Uterus (tissue), 2 donors: ENCODE data around the gene SLC35A4.

ENCODE experiments used
- POLR2A ChIP-seq, 2 donors: fragments of 450-650 bp; IDR thresholded peaks; one replicate each; pipeline ENCODE4 v1.6.1; 2016; ENCODE audit warnings: antibody characterized with exemption in 2 of 2, mild to moderate bottlenecking in 1 of 2, moderate library complexity in 1 of 2
- TF ChIP-seq, protein P1 (sequence below), 4 experiments: fragments of 200-600 bp in 2 of 4; fragments of 450-650 bp in 2 of 4; sonication (generic) in 2 of 4; IDR thresholded peaks; one replicate each; pipeline ENCODE4 v1.5.1; 2016 to 2019; ENCODE audit warnings: antibody characterized with exemption in 4 of 4, mild to moderate bottlenecking in 2 of 4, moderate library complexity in 1 of 4

DNA sequence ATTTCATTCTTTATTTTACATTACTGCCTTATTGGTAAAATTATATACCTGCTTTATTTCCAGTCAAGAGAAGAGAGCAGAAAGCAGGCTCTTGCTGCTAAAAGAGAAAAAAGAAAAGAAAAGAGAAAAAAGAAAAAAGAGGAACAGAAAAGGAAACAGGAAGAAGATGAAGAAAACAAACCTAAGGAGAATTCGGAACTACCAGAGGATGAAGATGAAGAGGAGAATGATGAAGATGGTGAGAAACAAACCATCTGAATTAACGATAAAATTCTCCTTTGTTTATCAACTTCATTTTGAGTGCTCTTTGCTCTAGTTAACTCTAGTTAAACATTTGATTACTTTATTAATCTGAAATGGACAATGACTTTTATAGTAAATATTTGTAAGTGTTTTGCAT, 40.6 kb upstream of the SLC35A4 start:
- TF ChIP-seq, protein P1, sequence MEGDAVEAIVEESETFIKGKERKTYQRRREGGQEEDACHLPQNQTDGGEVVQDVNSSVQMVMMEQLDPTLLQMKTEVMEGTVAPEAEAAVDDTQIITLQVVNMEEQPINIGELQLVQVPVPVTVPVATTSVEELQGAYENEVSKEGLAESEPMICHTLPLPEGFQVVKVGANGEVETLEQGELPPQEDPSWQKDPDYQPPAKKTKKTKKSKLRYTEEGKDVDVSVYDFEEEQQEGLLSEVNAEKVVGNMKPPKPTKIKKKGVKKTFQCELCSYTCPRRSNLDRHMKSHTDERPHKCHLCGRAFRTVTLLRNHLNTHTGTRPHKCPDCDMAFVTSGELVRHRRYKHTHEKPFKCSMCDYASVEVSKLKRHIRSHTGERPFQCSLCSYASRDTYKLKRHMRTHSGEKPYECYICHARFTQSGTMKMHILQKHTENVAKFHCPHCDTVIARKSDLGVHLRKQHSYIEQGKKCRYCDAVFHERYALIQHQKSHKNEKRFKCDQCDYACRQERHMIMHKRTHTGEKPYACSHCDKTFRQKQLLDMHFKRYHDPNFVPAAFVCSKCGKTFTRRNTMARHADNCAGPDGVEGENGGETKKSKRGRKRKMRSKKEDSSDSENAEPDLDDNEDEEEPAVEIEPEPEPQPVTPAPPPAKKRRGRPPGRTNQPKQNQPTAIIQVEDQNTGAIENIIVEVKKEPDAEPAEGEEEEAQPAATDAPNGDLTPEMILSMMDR (IDR thresholded peaks at IDR 0.05): no peak
- TF ChIP-seq POLR2A (IDR thresholded peaks at IDR 0.05): no peak
